Activated CD8-positive, alpha-beta memory T cell treated with anti-CD3 and anti-CD28 coated beads for 1 hour (primary cell): ENCODE data around the gene AHNAK.

ENCODE experiments used
- DNase-seq, 2 donors: peaks; one replicate each; pipeline ENCODE4 v3.0.0-alpha.2; 2020; ENCODE audit warnings: low read depth in 1 of 2; ENCODE audit errors: extremely low read depth in 1 of 2

Gene AHNAK

GRCh38 chr11:62418136-62418535 lies 128.5 kb downstream of the AHNAK start:
- DNase-seq = no peak

- DNase-seq = no peak
These were observed 130.0 kb downstream of the AHNAK start for GRCh38 chr11:62416596-62416995.

GRCh38 chr11:62413060-62413696 lies 133.4 kb downstream of the AHNAK start:
- no peak for DNase-seq

- no peak for DNase-seq
These were observed 135.1 kb downstream of the AHNAK start for GRCh38 chr11:62411524-62411923.

- DNase-seq = no peak
These were observed 135.6 kb downstream of the AHNAK start for GRCh38 chr11:62410972-62411371.

GRCh38 chr11:62409831-62410230 lies 136.8 kb downstream of the AHNAK start:
- no peak for DNase-seq

GRCh38 chr11:62406034-62406433 lies 140.6 kb downstream of the AHNAK start:
- DNase-seq = no peak

GRCh38 chr11:62404901-62405300 lies 141.7 kb downstream of the AHNAK start:
- DNase-seq = no peak

- DNase-seq = no peak
These were observed 142.2 kb downstream of the AHNAK start for GRCh38 chr11:62404435-62404834.

GRCh38 chr11:62402960-62403730 lies 143.5 kb downstream of the AHNAK start:
- no peak for DNase-seq

- DNase-seq = peak in 1 of 2 donors; percentile 19
These were observed 144.2 kb downstream of the AHNAK start for GRCh38 chr11:62402226-62402959.

GRCh38 chr11:62401811-62402210 lies 144.8 kb downstream of the AHNAK start:
- DNase-seq = no peak

GRCh38 chr11:62401356-62401755 lies 145.2 kb downstream of the AHNAK start:
- DNase-seq = no peak

GRCh38 chr11:62400760-62401159 lies 145.8 kb downstream of the AHNAK start:
- DNase-seq = no peak

GRCh38 chr11:62400281-62400680 lies 146.3 kb downstream of the AHNAK start:
- no peak for DNase-seq

GRCh38 chr11:62399878-62400266 lies 146.7 kb downstream of the AHNAK start:
- DNase-seq = no peak

GRCh38 chr11:62399172-62399877 lies 147.3 kb downstream of the AHNAK start:
- no peak for DNase-seq

GRCh38 chr11:62398011-62398994 lies 148.3 kb downstream of the AHNAK start:
- no peak for DNase-seq

GRCh38 chr11:62395885-62396551 lies 150.6 kb downstream of the AHNAK start:
- DNase-seq = no peak
